GM12878 (cell line): Measurements from ENCODE around the gene NUP210. TPM values are rescaled to one million over a fixed set of nuclear protein-coding genes. Genes with fewer than 3 reads are reported as not detected.

Experiments
- ATAC-seq: fragments of 200-7000 bp; cut with Tn5 transposase; 3 replicates; pipeline ENCODE4 v1.9.1; 2020; ENCODE audit warnings: mild to moderate bottlenecking, moderate library complexity
- BruUV-seq: library from RNA; stranded (reverse); fragments of 400-500 nt; replicated peaks from 2 replicates; lab custom pipeline; 2021; lab: Mats Ljungman, UMichigan
- CTCF ChIA-PET: fragments of 300-600 bp; sonication (Branson Sonifier 250); formaldehyde crosslinking; extraction: SDS; loops from one replicate; lab custom pipeline; 2021; ENCODE audit warnings: inconsistent platforms; lab: Yijun Ruan, JAX
- POLR2A ChIA-PET: fragments of 350-600 bp; formaldehyde crosslinking; extraction: SDS; loops from one replicate; lab custom pipeline; 2021; ENCODE audit warnings: inconsistent platforms; lab: Charles Lee
- RAD21 ChIA-PET: fragments of 300-600 bp; sonication (Branson Sonifier 250); formaldehyde crosslinking; loops from one replicate; lab custom pipeline; 2023; ENCODE audit warnings: antibody characterized with exemption; ENCODE audit not compliant: unreplicated experiment; lab: Charles Lee
- SMC1A ChIA-PET: fragments of 300-600 bp; sonication (Branson Sonifier 250); formaldehyde crosslinking; loops from one replicate; lab custom pipeline; 2023; ENCODE audit not compliant: unreplicated experiment, uncharacterized antibody; lab: Charles Lee
- DNase-seq: peaks from one replicate; pipeline ENCODE4 v3.0.0-alpha.2; 2011; ENCODE audit warnings: low read depth, low spot score
- FAIRE-seq: peaks from 3 replicates; lab custom pipeline; 2011; peaks lifted over from hg19 to GRCh38; lab: Jason Lieb, UNC
- H2AFZ ChIP-seq: 2 replicates; pipeline ENCODE4 v1.6.0; 2011; ENCODE audit warnings: low read depth, low read length, control low read depth; ENCODE audit not compliant: control insufficient read depth
- H3K27ac ChIP-seq: 2 replicates; pipeline ENCODE4 v1.5.1; 2011; ENCODE audit warnings: control low read depth; ENCODE audit not compliant: control insufficient read depth, insufficient read depth
- H3K27me3 ChIP-seq, 2 experiments: replicated peaks in 1 of 2; 2 replicates each; pipeline versions ENCODE4 v1.6.0 to v1.6.1; 2011; ENCODE audit warnings: low read length in 1 of 2; ENCODE audit not compliant: control insufficient read depth in 2 of 2, insufficient read depth in 2 of 2
- H3K36me3 ChIP-seq, 2 experiments: 2 replicates each; pipeline ENCODE4 v1.5.1; 2011; ENCODE audit warnings: low read length in 1 of 2; ENCODE audit not compliant: control insufficient read depth in 2 of 2, insufficient read depth in 2 of 2
- H3K4me1 ChIP-seq: 2 replicates; pipeline ENCODE4 v1.6.1; 2011; ENCODE audit warnings: mild to moderate bottlenecking, low read length, moderate library complexity, mixed read lengths; ENCODE audit not compliant: control insufficient read depth, insufficient read depth
- H3K4me2 ChIP-seq: 2 replicates; pipeline ENCODE4 v1.6.0; 2011; ENCODE audit warnings: control low read depth; ENCODE audit not compliant: control insufficient read depth, insufficient read depth
- H3K4me3 ChIP-seq: fragments of 200-600 bp; sonication (generic); 2 replicates; pipeline ENCODE4 v1.5.1; 2016
- H3K79me2 ChIP-seq: 2 replicates; pipeline ENCODE4 v1.6.0; 2011; ENCODE audit warnings: low read length; ENCODE audit not compliant: control insufficient read depth, insufficient read depth
- H3K9ac ChIP-seq: 2 replicates; pipeline ENCODE4 v1.8.0; 2011; ENCODE audit warnings: low read length, control low read depth, mixed read lengths; ENCODE audit not compliant: control insufficient read depth, insufficient read depth
- H3K9me3 ChIP-seq: replicated peaks from 3 replicates; pipeline ENCODE4 v1.5.1; 2011; ENCODE audit warnings: mild to moderate bottlenecking, low read length; ENCODE audit not compliant: control insufficient read depth, insufficient read depth
- H4K20me1 ChIP-seq: 2 replicates; pipeline ENCODE4 v1.6.0; 2011; ENCODE audit not compliant: control insufficient read depth, insufficient read depth
- BCL3 ChIP-seq: IDR thresholded peaks from 2 replicates; pipeline ENCODE4 v1.6.1; 2011; ENCODE audit warnings: borderline replicate concordance, low read depth, mild to moderate bottlenecking, moderate library complexity, low read length; ENCODE audit not compliant: insufficient read depth, poor library complexity, severe bottlenecking
- EP300 ChIP-seq, 2 experiments: fragments of 150-350 bp in 1 of 2; IDR thresholded peaks; 2 replicates each; pipeline ENCODE4 v1.6.1; 2011 to 2012; ENCODE audit warnings: low read depth in 2 of 2, low read length in 2 of 2, borderline replicate concordance in 1 of 2, improper control_type of control experiment in 1 of 2, inconsistent platforms in 1 of 2; ENCODE audit not compliant: control insufficient read depth in 1 of 2
- HSF1 ChIP-seq: fragments of 150-350 bp; IDR thresholded peaks from 2 replicates; pipeline ENCODE4 v1.6.1; 2014; ENCODE audit warnings: mild to moderate bottlenecking, low read depth, low read length
- IRF3 ChIP-seq: fragments of 450-650 bp; IDR thresholded peaks from 2 replicates; pipeline ENCODE4 v1.6.1; 2014; ENCODE audit warnings: mild to moderate bottlenecking
- NFYB ChIP-seq: IDR thresholded peaks from 2 replicates; pipeline ENCODE4 v1.6.1; 2011; ENCODE audit warnings: low read depth, mild to moderate bottlenecking, low read length, improper control_type of control experiment, moderate library complexity; ENCODE audit not compliant: insufficient read depth
- SMAD1 ChIP-seq: fragments of 450-650 bp; IDR thresholded peaks from 2 replicates; pipeline ENCODE4 v1.6.1; 2018; ENCODE audit warnings: mild to moderate bottlenecking, low read depth; ENCODE audit not compliant: partially characterized antibody
- WGBS: methylation state at CpG from one replicate; pipeline ENCODE4 v1.1.6; 2016; ENCODE audit warnings: low lambda C conversion rate; ENCODE audit not compliant: insufficient replicate concordance, insufficient coverage; ENCODE audit errors: missing lambda C conversion rate; 5-methylcytosine and 5-hydroxymethylcytosine counted together
- in situ Hi-C: fragments of 300-500 bp; cut with MboI; formaldehyde crosslinking; loops from 9 replicates; pipeline ENCODE4 v1.14.3; 2018; ENCODE audit warnings: mixed read lengths
- intact Hi-C: fragments of 100-400 bp; cut with micrococcal nuclease; formaldehyde crosslinking; loops from one replicate; pipeline ENCODE4 v1.14.2; 2022; ENCODE audit not compliant: unreplicated experiment
- polyA plus RNA-seq, 11 experiments: library from polyadenylated mRNA; depleted of rRNA in 4 of 11; unstranded in 6 of 11; stranded (reverse) in 5 of 11; fragments of >200 nt; fragmentation: Nextera tagmentation in 4 of 11; fragmentation: Illumina TruSeq in 1 of 11; extraction: Ambion mirVana in 4 of 11; extraction: Trizol in 1 of 11; gene quantifications; 1 replicate in 1 of 11; 2 replicates in 10 of 11; pipeline versions ENCODE4 v1.2.1 to v1.2.3, GENCODE V29; 2011 to 2016; ENCODE audit warnings: inconsistent platforms in 2 of 11, missing spikeins in 2 of 11, low read depth in 1 of 11
- total RNA-seq, 4 experiments: library from RNA; depleted of rRNA in 3 of 4; stranded (reverse); fragments of >200 nt in 3 of 4; fragmentation: Illumina TruSeq in 1 of 4; extraction: Trizol in 1 of 4; gene quantifications; 2 replicates each; pipeline versions ENCODE4 v1.2.1 to v1.2.3, GENCODE V29; 2013 to 2021

The NUP210 gene
- total and polyA plus RNA-seq, 10 of the 15 experiments (the other 5 are each of a cell fraction or from before 2014, with no cell fraction given) = 2.9 to 150 (median 76.0) TPM

GRCh38 chr3:13288732-13289718, 131.1 kb downstream of the NUP210 start:
- Histone ChIP-seq H3K9ac (no peak overlapping the region), H3K4me3 (no peak overlapping the region), H3K36me3 (no peaks in the 10 kb centered on the region), H2AFZ (no peak overlapping the region), H3K79me2 (no peaks in the 10 kb centered on the region), H3K4me2 (no peak overlapping the region), H3K27ac (no peak overlapping the region), H4K20me1 (no peaks in the 10 kb centered on the region), H3K27me3 (peaks cover 1 to 2% of the 10 kb centered on the region in 2 experiments; a peak in 2 of 4 replicates), H3K4me1 (no peaks in the 10 kb centered on the region), H3K9me3 (peaks cover 12% of the 10 kb centered on the region; the same call in 2 of the 3 replicates)
- FAIRE-seq (no peak), DNase-seq (no peak), ATAC-seq (no peak)
- intact Hi-C loops (no loop called here), in situ Hi-C loops (no loop called here)
- POLR2A ChIA-PET = no interaction called here
- SMC1A ChIA-PET = no interaction called here
- TF ChIP-seq HSF1 = no peak
- CTCF ChIA-PET = no interaction called here
- no TSS peak for BruUV-seq
- RAD21 ChIA-PET = no interaction called here
- WGBS = under 1% methylated on average over 10 of the region's 10 CpGs

- intact Hi-C loops = no loop called here
These were observed 132.3 kb downstream of the NUP210 start for GRCh38 chr3:13287833-13288232.

More at GRCh38 chr3:13287833-13288232, 132.3 kb downstream of the NUP210 start:
- WGBS = 2% methylated on average over 4 of the region's 4 CpGs
- Histone ChIP-seq H3K36me3 (no peaks in the 10 kb centered on the region), H3K4me1 (no peaks in the 10 kb centered on the region), H3K27me3 (peaks cover 4 to 11% of the 10 kb centered on the region in 2 experiments), H3K27ac (no peak overlapping the region), H3K9ac (no peak overlapping the region), H3K4me2 (no peak overlapping the region), H3K79me2 (no peaks in the 10 kb centered on the region), H3K9me3 (peaks cover 17% of the 10 kb centered on the region; the same call in 2 of the 3 replicates), H2AFZ (no peak overlapping the region), H3K4me3 (no peak overlapping the region), H4K20me1 (no peaks in the 10 kb centered on the region)
- no TSS peak for BruUV-seq
- ChIA-PET SMC1A (interaction anchor here (1.0 kb wide), 1 partner anchor 164 kb away, joined by 6 read pairs; no protein-coding TSS in a partner anchor), CTCF (interaction anchor here (0.6 kb wide), 1 partner anchor 11 kb away, joined by 3 read pairs; no protein-coding TSS in a partner anchor), RAD21 (no interaction called here), POLR2A (no interaction called here)
- no peak for DNase-seq
- no peak for TF ChIP-seq BCL3
- TF ChIP-seq EP300 (IDR thresholded peaks at IDR 0.05; ENCODE audit: borderline replicate concordance in 1 of 2, control insufficient read depth in 1 of 2, low read depth in 2 of 2, low read length in 2 of 2) = no peak
- TF ChIP-seq NFYB = no peak
- TF ChIP-seq IRF3 = no peak
- no peak for TF ChIP-seq HSF1
- TF ChIP-seq SMAD1 = no peak
- FAIRE-seq = no peak
- in situ Hi-C loops = no loop called here
- ATAC-seq = no peak
